Left lung (tissue), 10 donors: ENCODE measurements around the gene EML6. TPM values are rescaled to one million over a fixed set of nuclear protein-coding genes. Genes with fewer than 3 reads are reported as not detected.

ENCODE experiments used
- ATAC-seq: fragments of 200-7000 bp; cut with Tn5 transposase; one replicate; pipeline ENCODE4 v1.9.1; 2020; ENCODE audit warnings: moderate library complexity
- DNase-seq, 4 donors: peaks; one replicate each; pipeline ENCODE4 v3.0.0-alpha.2; 2013 to 2020
- H3K27ac ChIP-seq, 2 donors: fragments of 200-600 bp; sonication (generic) in 1 of 2; one replicate each; pipeline versions ENCODE4 v1.5.0 to v1.8.0; 2020 to 2021
- H3K27me3 ChIP-seq, 2 donors: fragments of 200-600 bp; sonication (generic) in 1 of 2; one replicate each; pipeline versions ENCODE4 v1.5.0 to v1.8.0; 2020 to 2021
- H3K36me3 ChIP-seq, 2 donors: fragments of 200-600 bp; sonication (generic) in 1 of 2; one replicate each; pipeline versions ENCODE4 v1.5.0 to v1.8.0; 2020 to 2021
- H3K4me1 ChIP-seq, 2 donors: fragments of 200-600 bp; one replicate each; pipeline ENCODE4 v1.8.0; 2021
- H3K4me3 ChIP-seq, 2 donors: fragments of 200-600 bp; sonication (generic) in 1 of 2; one replicate each; pipeline versions ENCODE4 v1.5.0 to v1.8.0; 2020 to 2021; ENCODE audit warnings: mild to moderate bottlenecking in 1 of 2
- H3K9me3 ChIP-seq, 2 donors: fragments of 200-600 bp; sonication (generic) in 1 of 2; one replicate each; pipeline versions ENCODE4 v1.5.0 to v1.8.0; 2020 to 2021
- CTCF ChIP-seq, 2 donors: fragments of 200-600 bp; sonication (generic) in 1 of 2; IDR thresholded peaks; one replicate each; pipeline versions ENCODE4 v1.5.0 to v1.8.0; 2021; ENCODE audit warnings: antibody characterized with exemption in 2 of 2
- intact Hi-C, 2 donors: fragments of 100-400 bp; cut with DNase I; formaldehyde crosslinking; loops; one replicate each; pipeline versions ENCODE4 v1.11.2 to v1.14.2; 2022
- polyA plus RNA-seq, 6 donors: library from polyadenylated mRNA; unstranded; fragments of 120-200 nt; gene quantifications; one replicate each; pipeline ENCODE4 v1.2.1, GENCODE V29; 2013; ENCODE audit not compliant: insufficient read length in 6 of 6
- total RNA-seq, 2 donors: library from RNA; stranded (reverse); fragmentation: NEBNext Ultra II Directional; extraction: Animal tissue kit (Norgen Biotek cat#: 25700); gene quantifications; one replicate each; pipeline ENCODE4 v1.2.1, GENCODE V29; 2021
- donor health status: DM: no; HTN: yes; CAD: no.
- donor health status: DM: no; HTN: no; CAD: no.

EML6 gene
- total and polyA plus RNA-seq, 8 donors: 0.73 to 2.2 (median 1.3) TPM

- no peak for TF ChIP-seq CTCF (IDR thresholded peaks at IDR 0.05)
- no peak overlapping the region for H3K4me3 ChIP-seq
- ATAC-seq: no peak
- H3K9me3 ChIP-seq: peaks cover 0 to 6% of the 10 kb centered on the region in 2 donors
- intact Hi-C loops: no loop called here
- DNase-seq: no peak
- no peaks in the 10 kb centered on the region for H3K27me3 ChIP-seq
- H3K4me1 ChIP-seq: no peaks in the 10 kb centered on the region
- no peak overlapping the region for H3K27ac ChIP-seq
- no peaks in the 10 kb centered on the region for H3K36me3 ChIP-seq
Observed at GRCh38 chr2:54809819-54810218, 86.4 kb downstream of the EML6 start.

GRCh38 chr2:54810246-54810645 is 86.8 kb downstream of the EML6 start:
- DNase-seq (no peak), ATAC-seq (no peak)
- H3K27me3 ChIP-seq: no peaks in the 10 kb centered on the region
- no peak overlapping the region for H3K27ac ChIP-seq
- H3K4me1 ChIP-seq: no peaks in the 10 kb centered on the region
- no peaks in the 10 kb centered on the region for H3K36me3 ChIP-seq
- H3K9me3 ChIP-seq: peaks cover 0 to 4% of the 10 kb centered on the region in 2 donors
- no peak for TF ChIP-seq CTCF (IDR thresholded peaks at IDR 0.05)
- intact Hi-C loops: no loop called here
- no peak overlapping the region for H3K4me3 ChIP-seq

GRCh38 chr2:54813584-54813983 is 90.1 kb downstream of the EML6 start:
- H3K4me3 ChIP-seq: no peak overlapping the region
- no peak overlapping the region for H3K27ac ChIP-seq
- no peaks in the 10 kb centered on the region for H3K9me3 ChIP-seq
- intact Hi-C loops: no loop called here
- no peaks in the 10 kb centered on the region for H3K4me1 ChIP-seq
- no peaks in the 10 kb centered on the region for H3K36me3 ChIP-seq
- DNase-seq (no peak), ATAC-seq (no peak)
- H3K27me3 ChIP-seq: no peaks in the 10 kb centered on the region
- TF ChIP-seq CTCF (IDR thresholded peaks at IDR 0.05): no peak

- Histone ChIP-seq H3K36me3 (no peaks in the 10 kb centered on the region), H3K9me3 (no peaks in the 10 kb centered on the region)
Observed at GRCh38 chr2:54814389-54815147, 91.1 kb downstream of the EML6 start.

GRCh38 chr2:54815148-54815539 is 91.7 kb downstream of the EML6 start:
- Histone ChIP-seq H3K4me1 (no peaks in the 10 kb centered on the region), H3K36me3 (no peaks in the 10 kb centered on the region), H3K4me3 (no peak overlapping the region), H3K27me3 (no peaks in the 10 kb centered on the region), H3K27ac (no peak overlapping the region), H3K9me3 (no peaks in the 10 kb centered on the region)
- intact Hi-C loops: no loop called here
- TF ChIP-seq CTCF (IDR thresholded peaks at IDR 0.05): no peak
- ATAC-seq (no peak), DNase-seq (no peak)

More at GRCh38 chr2:54814389-54815147, 91.1 kb downstream of the EML6 start:
- TF ChIP-seq CTCF (IDR thresholded peaks at IDR 0.05): no peak
- Histone ChIP-seq H3K27me3 (no peaks in the 10 kb centered on the region), H3K4me1 (no peaks in the 10 kb centered on the region), H3K4me3 (no peak overlapping the region), H3K27ac (no peak overlapping the region)
- intact Hi-C loops: no loop called here
- ATAC-seq: no peak
- DNase-seq: no peak
